BLaER1 treated with 17β-estradiol and CSF1 and Interleukin-3, amounts not matched to agents 10 nM and 100 nM (cell line): ENCODE results near the gene CHAD.

Experiments
- H3K27ac ChIP-seq, 11 experiments: shearing (Covaris generic); formaldehyde crosslinking; 2 replicates each; pipeline ENCODE4 v1.8.1; 2022
- H3K27me3 ChIP-seq, 11 experiments: shearing (Covaris generic); formaldehyde crosslinking; 2 replicates each; pipeline ENCODE4 v1.8.1; 2022
- H3K36me3 ChIP-seq, 11 experiments: shearing (Covaris generic); formaldehyde crosslinking; 2 replicates each; pipeline ENCODE4 v1.8.1; 2022
- H3K4me1 ChIP-seq, 10 experiments: shearing (Covaris generic); formaldehyde crosslinking; 2 replicates each; pipeline ENCODE4 v1.8.1; 2022
- H3K4me2 ChIP-seq, 11 experiments: shearing (Covaris generic); formaldehyde crosslinking; 2 replicates each; pipeline ENCODE4 v1.8.1; 2022
- H3K4me3 ChIP-seq, 10 experiments: shearing (Covaris generic); formaldehyde crosslinking; 2 replicates each; pipeline ENCODE4 v1.8.1; 2022
- H3K9ac ChIP-seq, 11 experiments: shearing (Covaris generic); formaldehyde crosslinking; 2 replicates each; pipeline ENCODE4 v1.8.1; 2022
- H3K9me3 ChIP-seq, 11 experiments: shearing (Covaris generic); formaldehyde crosslinking; replicated peaks in 1 of 11; 2 replicates each; pipeline ENCODE4 v1.8.1; 2022
- H4K20me1 ChIP-seq, 11 experiments: shearing (Covaris generic); formaldehyde crosslinking; 2 replicates each; pipeline ENCODE4 v1.8.1; 2022
- Cebpa-rat ChIP-seq, 11 experiments: shearing (Covaris generic); IDR thresholded peaks; 2 replicates each; pipeline ENCODE4 v1.8.1; 2022

Gene CHAD

DNA sequence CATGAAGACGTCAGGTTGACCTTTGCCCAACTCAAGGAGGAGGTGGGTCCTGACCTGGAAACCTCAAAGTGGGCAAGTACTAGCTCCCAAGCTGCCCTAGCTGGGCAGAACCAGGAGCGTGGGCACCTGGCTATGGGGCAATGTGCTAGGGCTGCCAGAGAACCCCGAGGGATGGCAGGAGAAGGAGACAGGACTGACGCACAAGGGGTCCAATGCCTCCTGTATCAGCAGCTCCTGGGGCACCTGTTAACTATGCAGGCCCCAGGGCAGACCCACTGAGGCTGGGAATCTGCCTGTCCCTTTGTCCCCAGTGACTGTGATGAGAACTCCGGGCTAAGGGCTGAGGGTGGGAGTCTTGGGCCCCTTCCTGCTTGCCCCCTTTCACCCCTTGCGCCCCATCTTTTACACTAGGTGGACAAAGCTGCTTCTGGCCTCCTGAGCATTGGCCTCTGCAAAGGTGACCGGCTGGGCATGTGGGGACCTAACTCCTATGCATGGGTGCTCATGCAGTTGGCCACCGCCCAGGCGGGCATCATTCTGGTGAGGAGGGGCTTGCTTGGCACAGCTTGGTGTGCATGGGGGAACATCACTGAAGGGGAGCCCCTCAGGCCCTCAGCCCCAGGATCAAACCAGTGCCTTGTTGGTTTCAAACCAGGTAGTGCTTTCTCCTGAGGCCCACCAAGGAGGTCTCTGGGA, 7.7 kb downstream of the CHAD start:
- Histone ChIP-seq H3K4me3 (no peak overlapping the region), H3K27ac (peak overlapping the region in 1 of 11 experiments; percentile 4; a peak in 1 of 22 replicates), H3K9me3 (no peaks in the 10 kb centered on the region), H3K27me3 (no peaks in the 10 kb centered on the region), H3K9ac (no peak overlapping the region), H3K4me2 (no peak overlapping the region), H3K4me1 (peaks cover 18 to 26% (median 24%) of the 10 kb centered on the region in 10 experiments), H4K20me1 (peaks cover 0 to 14% (median 0%) of the 10 kb centered on the region in 11 experiments; a peak in 2 of 22 replicates), H3K36me3 (peaks cover 0 to 43% (median 0%) of the 10 kb centered on the region in 11 experiments; a peak in 4 of 22 replicates)
- no peak for TF ChIP-seq Cebpa-rat (IDR thresholded peaks at IDR 0.05)

DNA sequence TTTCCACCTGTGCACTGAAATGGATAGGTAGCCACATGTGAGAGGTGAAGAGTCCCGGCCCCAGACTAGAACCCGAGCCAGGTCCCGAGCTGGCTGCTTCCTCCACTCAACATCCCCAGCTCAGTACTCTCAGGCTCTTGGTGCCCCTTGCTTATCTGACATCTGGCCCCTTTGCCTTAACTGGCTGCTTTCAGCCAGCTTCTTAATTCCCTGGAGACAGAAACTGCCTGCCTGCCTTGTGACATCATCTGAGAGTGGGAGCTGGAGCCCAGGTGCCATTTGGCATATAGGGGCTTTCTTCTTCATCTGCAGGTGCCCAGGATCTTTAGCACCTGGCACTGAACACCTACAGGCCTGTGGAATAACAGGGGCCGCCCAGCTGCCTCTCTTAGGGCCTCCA, 8.9 kb downstream of the CHAD start:
- H3K4me1 ChIP-seq = peaks cover 23 to 37% (median 31%) of the 10 kb centered on the region in 10 experiments
- no peak for TF ChIP-seq Cebpa-rat (IDR thresholded peaks at IDR 0.05)
- H3K9ac ChIP-seq = peak overlapping the region in 1 of 11 experiments; percentile 47; a peak in 2 of 22 replicates
- peak overlapping the region in 9 of 11 experiments; percentile 39 to 76 (median 55); a peak in 15 of 22 replicates for H3K4me2 ChIP-seq
- H4K20me1 ChIP-seq = peaks cover 0 to 24% (median 0%) of the 10 kb centered on the region in 11 experiments; a peak in 2 of 22 replicates
- H3K27me3 ChIP-seq = no peaks in the 10 kb centered on the region
- H3K36me3 ChIP-seq = peaks cover 0 to 44% (median 0%) of the 10 kb centered on the region in 11 experiments; a peak in 4 of 22 replicates
- H3K27ac ChIP-seq = 0 out of 22 replicates have a peak overlapping the region, but pooled peaks of 2 of the 11 experiments have one; percentile 4 to 13
- H3K4me3 ChIP-seq = no peak overlapping the region
- no peaks in the 10 kb centered on the region for H3K9me3 ChIP-seq

DNA sequence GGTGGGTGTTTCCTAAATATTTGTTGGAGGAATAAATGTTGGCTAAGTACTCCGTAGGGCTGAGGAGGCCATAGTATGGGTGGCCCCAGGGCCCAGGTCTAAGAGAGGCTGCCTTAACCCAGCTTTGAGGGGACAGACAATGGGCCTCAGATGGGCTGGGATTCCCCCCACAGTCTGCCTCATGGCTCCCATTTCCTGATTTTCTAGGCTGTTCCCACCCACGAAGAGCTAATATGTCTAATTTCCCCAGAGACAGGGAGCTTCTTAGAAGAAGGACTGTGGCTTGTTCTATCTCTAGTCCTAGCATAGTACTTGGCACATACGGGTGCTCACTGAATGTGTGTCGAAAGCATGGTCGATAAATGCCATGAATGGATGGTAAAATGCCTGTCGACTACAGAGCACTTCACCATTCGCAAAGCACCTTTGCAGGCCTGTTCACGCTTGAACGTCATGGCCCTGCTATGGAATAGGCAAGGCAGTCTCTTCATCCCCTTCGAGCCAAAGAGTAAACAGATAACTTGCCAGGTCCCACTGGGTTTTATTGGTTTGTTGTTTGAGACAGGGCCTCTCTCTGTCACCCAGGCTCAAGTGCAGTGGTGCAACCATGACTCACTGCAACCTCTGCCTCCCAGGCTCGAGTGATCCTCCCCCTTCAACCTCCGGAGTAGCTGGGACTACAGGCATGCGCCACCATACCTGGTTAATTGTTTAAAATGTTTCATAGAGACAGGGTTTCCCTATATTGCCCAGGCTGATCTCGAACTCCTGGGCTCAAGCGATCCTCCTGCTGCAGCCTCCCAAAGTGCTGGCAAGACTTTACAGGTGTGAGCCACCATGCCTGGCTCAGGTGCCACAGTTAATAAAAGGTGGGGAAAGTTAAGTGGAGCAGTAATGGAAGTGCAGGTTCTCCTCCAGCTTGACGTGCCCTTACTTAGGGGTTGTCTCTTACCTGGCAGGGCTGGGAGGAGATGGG, 9.7 kb downstream of the CHAD start:
- Histone ChIP-seq H3K9ac (0 out of 22 replicates have a peak overlapping the region, but pooled peaks of 1 of the 11 experiments have one; percentile 7), H4K20me1 (peaks cover 0 to 30% (median 0%) of the 10 kb centered on the region in 11 experiments; a peak in 2 of 22 replicates), H3K36me3 (peaks cover 0 to 44% (median 0%) of the 10 kb centered on the region in 11 experiments; a peak in 5 of 22 replicates), H3K4me1 (peaks cover 26 to 44% (median 35%) of the 10 kb centered on the region in 10 experiments), H3K4me2 (peak overlapping the region; percentile 27 to 76 (median 55); a peak in 21 of 22 replicates), H3K9me3 (no peaks in the 10 kb centered on the region), H3K27me3 (no peaks in the 10 kb centered on the region), H3K27ac (0 out of 22 replicates have a peak overlapping the region, but pooled peaks of 3 of the 11 experiments have one; percentile 3 to 12 (median 9)), H3K4me3 (no peak overlapping the region)
- no peak for TF ChIP-seq Cebpa-rat (IDR thresholded peaks at IDR 0.05)

DNA sequence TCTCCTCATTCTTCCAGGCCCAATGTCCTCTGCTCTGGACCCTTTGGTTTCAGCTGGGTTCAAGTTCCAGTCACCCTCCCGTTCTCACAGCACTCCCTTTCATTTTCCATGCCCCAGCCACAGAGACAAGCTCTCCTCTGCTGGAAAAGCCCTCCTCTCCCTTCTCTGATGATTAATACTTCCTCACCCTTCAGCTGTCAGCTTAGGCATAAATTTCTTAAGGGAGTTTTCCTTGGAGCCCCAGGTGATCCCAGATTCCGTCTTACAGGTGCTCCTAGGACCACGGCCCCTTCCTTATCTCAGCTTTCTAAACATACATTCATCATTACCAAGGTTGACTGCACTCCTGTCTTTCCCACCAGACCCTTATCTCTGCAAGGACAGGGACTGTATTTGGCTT, 10.4 kb downstream of the CHAD start:
- Histone ChIP-seq H3K27me3 (no peaks in the 10 kb centered on the region), H3K9ac (no peak overlapping the region), H3K4me2 (peak overlapping the region; percentile 27 to 76 (median 55); a peak in 18 of 22 replicates), H3K4me3 (no peak overlapping the region), H3K27ac (0 out of 22 replicates have a peak overlapping the region, but pooled peaks of 2 of the 11 experiments have one; percentile 2 to 9), H3K4me1 (peaks cover 34 to 52% (median 43%) of the 10 kb centered on the region in 10 experiments), H3K9me3 (no peaks in the 10 kb centered on the region), H3K36me3 (peaks cover 0 to 43% (median 0%) of the 10 kb centered on the region in 11 experiments; a peak in 5 of 22 replicates), H4K20me1 (peaks cover 0 to 36% (median 0%) of the 10 kb centered on the region in 11 experiments; a peak in 2 of 22 replicates)
- no peak for TF ChIP-seq Cebpa-rat (IDR thresholded peaks at IDR 0.05)

DNA sequence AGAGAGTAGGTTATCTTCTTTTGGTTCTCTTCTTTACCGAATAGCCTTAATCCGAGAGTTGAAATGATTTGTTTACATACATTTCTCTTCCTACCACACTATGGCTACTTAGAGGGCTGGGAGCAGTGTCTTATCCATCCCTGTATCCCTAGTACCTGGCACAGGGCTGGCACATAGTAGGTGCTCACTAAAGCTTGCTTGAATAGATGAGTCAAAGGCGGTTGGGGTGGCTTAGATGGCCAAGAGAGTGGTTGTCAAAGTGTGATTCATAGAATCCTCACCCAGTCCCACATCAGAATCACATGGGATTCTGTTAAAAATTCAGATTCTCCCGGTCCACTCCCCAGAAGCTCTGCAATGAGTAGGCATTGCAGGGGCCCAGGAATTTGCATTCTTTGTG, 11.1 kb downstream of the CHAD start:
- TF ChIP-seq Cebpa-rat (IDR thresholded peaks at IDR 0.05) = no peak
- Histone ChIP-seq H3K4me2 (peak overlapping the region in 5 of 11 experiments; percentile 27 to 60 (median 47); a peak in 2 of 22 replicates), H3K36me3 (peaks cover 0 to 36% (median 0%) of the 10 kb centered on the region in 11 experiments; a peak in 5 of 22 replicates), H4K20me1 (peaks cover 0 to 36% (median 0%) of the 10 kb centered on the region in 11 experiments; a peak in 2 of 22 replicates), H3K4me3 (no peak overlapping the region), H3K9ac (no peak overlapping the region), H3K27me3 (no peaks in the 10 kb centered on the region), H3K9me3 (no peaks in the 10 kb centered on the region), H3K4me1 (peaks cover 40 to 58% (median 49%) of the 10 kb centered on the region in 10 experiments), H3K27ac (no peak overlapping the region)

DNA sequence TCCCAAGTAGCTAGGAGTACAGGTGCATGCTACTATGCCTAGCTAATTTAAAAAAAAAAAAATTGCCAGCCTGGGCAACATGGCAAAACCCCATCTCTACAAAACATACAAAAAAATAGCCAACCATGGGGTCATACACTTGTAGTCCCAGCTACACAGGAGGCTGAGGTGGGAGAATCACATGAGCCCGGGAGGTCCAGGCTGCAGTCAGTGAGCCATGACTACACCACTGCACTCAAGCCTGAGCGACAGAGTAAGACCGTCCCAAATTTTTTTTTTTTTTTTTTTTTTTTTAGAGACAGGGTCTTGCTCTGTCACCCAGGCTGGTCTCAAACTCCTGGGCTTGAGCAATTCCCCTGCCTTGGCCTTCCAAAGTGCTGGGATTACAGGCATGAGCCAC, 14.8 kb downstream of the CHAD start:
- TF ChIP-seq Cebpa-rat (IDR thresholded peaks at IDR 0.05) = no peak
- H4K20me1 ChIP-seq = peaks cover 0 to 40% (median 0%) of the 10 kb centered on the region in 11 experiments; a peak in 2 of 22 replicates
- H3K4me2 ChIP-seq = peak overlapping the region; percentile 10 to 97 (median 88); a peak in 20 of 22 replicates
- H3K9me3 ChIP-seq = no peaks in the 10 kb centered on the region
- no peaks in the 10 kb centered on the region for H3K27me3 ChIP-seq
- no peak overlapping the region for H3K4me3 ChIP-seq
- H3K9ac ChIP-seq = no peak overlapping the region
- H3K27ac ChIP-seq = peak overlapping the region in 8 of 11 experiments; percentile 73 to 87 (median 82); a peak in 16 of 22 replicates
- H3K36me3 ChIP-seq = peaks cover 0 to 19% (median 0%) of the 10 kb centered on the region in 11 experiments; a peak in 2 of 22 replicates
- peaks cover 36 to 68% (median 59%) of the 10 kb centered on the region in 10 experiments for H3K4me1 ChIP-seq

DNA sequence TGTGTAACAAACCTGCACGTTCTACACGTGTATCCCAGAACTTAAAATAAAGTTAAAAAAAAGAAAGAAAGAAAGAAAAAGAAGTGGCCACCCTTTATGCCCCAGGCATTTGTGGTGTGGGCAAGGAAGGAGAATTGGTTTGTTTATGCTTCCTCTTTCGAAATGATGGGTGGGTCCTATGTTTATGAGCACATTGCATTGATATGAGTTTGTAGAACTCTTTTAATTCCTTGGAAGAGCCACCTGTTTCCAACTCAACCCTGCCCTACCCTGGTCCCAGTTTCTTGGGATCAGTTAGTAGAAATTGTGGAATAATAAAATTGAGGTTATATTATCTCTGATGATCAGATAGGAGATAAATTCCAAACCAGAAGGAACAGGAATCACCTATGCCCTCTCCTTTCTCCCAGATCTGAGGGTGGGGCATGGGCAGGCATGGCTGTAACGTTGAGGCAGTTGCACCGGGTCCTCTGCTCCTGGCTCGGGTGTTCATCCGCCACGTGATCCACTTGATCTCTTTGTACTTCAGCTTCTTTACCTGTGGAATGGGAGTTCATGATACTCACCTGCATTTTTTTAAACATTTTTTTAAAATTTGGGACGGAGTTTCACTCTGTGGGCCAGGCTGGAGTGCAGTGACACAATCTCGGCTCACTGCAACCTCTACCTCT, 15.9 kb downstream of the CHAD start:
- Histone ChIP-seq H3K9ac (peak overlapping the region in 8 of 11 experiments; percentile 20 to 72 (median 66); a peak in 14 of 22 replicates), H4K20me1 (peaks cover 0 to 33% (median 0%) of the 10 kb centered on the region in 11 experiments; a peak in 2 of 22 replicates)
- peak in 2 of 11 experiments; percentile 19 to 57; a peak in 2 of 22 replicates for TF ChIP-seq Cebpa-rat (IDR thresholded peaks at IDR 0.05)

More for the DNA sequence above, 15.9 kb downstream of the CHAD start:
- Histone ChIP-seq H3K4me1 (peaks cover 26 to 57% (median 48%) of the 10 kb centered on the region in 10 experiments), H3K27ac (peak overlapping the region in 9 of 11 experiments; percentile 58 to 87 (median 82); a peak in 18 of 22 replicates), H3K4me3 (peak overlapping the region in 6 of 10 experiments; percentile 10 to 37 (median 32); a peak in 8 of 20 replicates), H3K9me3 (no peaks in the 10 kb centered on the region), H3K4me2 (peak overlapping the region; percentile 56 to 97 (median 88)), H3K36me3 (peaks cover 0 to 23% (median 0%) of the 10 kb centered on the region in 11 experiments; a peak in 2 of 22 replicates), H3K27me3 (no peaks in the 10 kb centered on the region)
